Lower leg skin (tissue), 4 donors: ENCODE results near the gene SIGLECL1. TPM values are rescaled to one million over a fixed set of nuclear protein-coding genes. Genes with fewer than 3 reads are reported as not detected.

Source experiments
- DNase-seq, 2 donors: peaks; one replicate each; pipeline ENCODE4 v3.0.0-alpha.2; 2019; ENCODE audit warnings: low spot score in 2 of 2
- H3K4me3 ChIP-seq: fragments of 200-600 bp; sonication (generic); 2 replicates; pipeline ENCODE4 v1.5.1; 2017; ENCODE audit warnings: mild to moderate bottlenecking, low read depth; ENCODE audit not compliant: poor library complexity, severe bottlenecking
- POLR2A ChIP-seq, 2 donors: fragments of 450-650 bp; IDR thresholded peaks; one replicate each; pipeline ENCODE4 v1.6.1; 2016 to 2017; ENCODE audit warnings: antibody characterized with exemption in 2 of 2, mild to moderate bottlenecking in 1 of 2, moderate library complexity in 1 of 2
- WGBS, 2 donors: methylation state at CpG; one replicate each; pipeline ENCODE4 v1.1.5; 2018; 5-methylcytosine and 5-hydroxymethylcytosine counted together
- intact Hi-C: fragments of 100-400 bp; cut with DNase I; formaldehyde crosslinking; loops from one replicate; pipeline ENCODE4 v1.15.0; 2023; ENCODE audit warnings: low total_unique reads
- total RNA-seq, 4 donors: library from RNA; depleted of rRNA; stranded (reverse); fragments of >200 nt; gene quantifications; one replicate each; pipeline ENCODE4 v1.1.0, GENCODE V29; 2016
- TF ChIP-seq, protein P1 (sequence below), 3 donors: fragments of 450-650 bp; IDR thresholded peaks; one replicate each; pipeline ENCODE4 v1.5.1; 2016; ENCODE audit warnings: antibody characterized with exemption in 3 of 3, mild to moderate bottlenecking in 3 of 3, moderate library complexity in 2 of 3

The SIGLECL1 gene
- total RNA-seq, 4 donors from 2014 or later = not detected

DNA sequence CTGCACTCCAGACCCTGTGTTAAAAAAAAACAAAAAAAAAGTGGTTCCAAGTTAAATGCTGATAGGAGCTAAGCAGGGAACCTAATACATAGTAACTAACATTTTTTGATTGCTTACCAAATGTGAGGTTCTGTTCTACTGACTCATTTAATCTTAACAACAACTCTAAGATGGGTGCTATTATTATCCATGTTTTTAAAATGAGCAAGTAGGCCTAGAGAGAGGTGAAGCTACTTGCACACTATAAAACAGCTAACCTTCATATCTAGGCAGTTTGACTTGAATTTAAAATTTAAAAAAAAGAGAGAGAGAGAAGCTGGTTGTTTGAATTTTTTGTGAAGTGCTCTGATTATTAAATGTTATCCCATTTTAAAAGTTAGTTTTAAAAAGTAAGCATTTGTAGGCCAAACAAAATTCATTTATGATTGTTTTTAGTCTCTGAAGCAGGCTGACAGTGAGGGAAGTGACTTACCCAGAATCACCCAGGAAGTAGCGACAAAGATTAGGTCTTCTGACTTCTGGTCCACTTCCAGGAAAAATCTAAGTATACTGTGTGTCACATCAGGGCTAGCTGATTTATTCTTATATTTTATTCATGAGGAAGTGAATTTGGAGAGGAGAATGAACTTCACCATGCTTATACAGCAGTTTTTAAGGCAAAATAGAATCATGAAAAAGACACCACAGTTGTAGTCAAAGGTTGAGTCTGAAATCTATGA is 2.4 kb downstream of the SIGLECL1 start:
- H3K4me3 ChIP-seq = no peak overlapping the region
- no peak for DNase-seq
- no peak for TF ChIP-seq POLR2A (IDR thresholded peaks at IDR 0.05)
- TF ChIP-seq, protein P1, sequence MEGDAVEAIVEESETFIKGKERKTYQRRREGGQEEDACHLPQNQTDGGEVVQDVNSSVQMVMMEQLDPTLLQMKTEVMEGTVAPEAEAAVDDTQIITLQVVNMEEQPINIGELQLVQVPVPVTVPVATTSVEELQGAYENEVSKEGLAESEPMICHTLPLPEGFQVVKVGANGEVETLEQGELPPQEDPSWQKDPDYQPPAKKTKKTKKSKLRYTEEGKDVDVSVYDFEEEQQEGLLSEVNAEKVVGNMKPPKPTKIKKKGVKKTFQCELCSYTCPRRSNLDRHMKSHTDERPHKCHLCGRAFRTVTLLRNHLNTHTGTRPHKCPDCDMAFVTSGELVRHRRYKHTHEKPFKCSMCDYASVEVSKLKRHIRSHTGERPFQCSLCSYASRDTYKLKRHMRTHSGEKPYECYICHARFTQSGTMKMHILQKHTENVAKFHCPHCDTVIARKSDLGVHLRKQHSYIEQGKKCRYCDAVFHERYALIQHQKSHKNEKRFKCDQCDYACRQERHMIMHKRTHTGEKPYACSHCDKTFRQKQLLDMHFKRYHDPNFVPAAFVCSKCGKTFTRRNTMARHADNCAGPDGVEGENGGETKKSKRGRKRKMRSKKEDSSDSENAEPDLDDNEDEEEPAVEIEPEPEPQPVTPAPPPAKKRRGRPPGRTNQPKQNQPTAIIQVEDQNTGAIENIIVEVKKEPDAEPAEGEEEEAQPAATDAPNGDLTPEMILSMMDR (IDR thresholded peaks at IDR 0.05) = no peak
- WGBS, 2 donors = 81 to 83% methylated on average over 1 of the region's 1 CpG
- intact Hi-C loops = no loop called here

DNA sequence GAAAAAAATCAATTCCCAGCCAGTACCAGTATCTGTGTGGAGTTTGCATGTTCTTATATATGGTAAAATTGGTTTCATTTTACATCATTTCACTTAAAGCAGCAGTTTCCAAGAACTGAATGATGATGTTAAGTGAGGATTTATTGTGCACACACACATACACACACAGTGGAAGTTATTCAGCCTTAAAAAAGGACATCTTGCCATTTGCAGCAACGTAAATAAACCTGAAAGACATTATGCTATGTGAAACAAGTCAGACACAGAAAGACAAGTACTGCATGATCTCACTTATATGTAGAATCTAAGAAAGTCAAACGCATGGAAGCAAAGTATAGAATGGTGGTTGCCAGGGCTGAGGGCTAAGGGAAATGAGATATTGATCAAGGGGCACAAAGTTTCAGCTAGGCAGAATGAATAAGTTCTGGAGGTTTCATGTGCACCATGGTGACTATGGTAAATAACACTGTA is 5.3 kb downstream of the SIGLECL1 start:
- no peak for TF ChIP-seq POLR2A (IDR thresholded peaks at IDR 0.05)
- TF ChIP-seq, protein P1 (IDR thresholded peaks at IDR 0.05) = no peak
- WGBS, 2 donors = 55 to 60% methylated on average over 2 of the region's 2 CpGs
- intact Hi-C loops = no loop called here

DNA sequence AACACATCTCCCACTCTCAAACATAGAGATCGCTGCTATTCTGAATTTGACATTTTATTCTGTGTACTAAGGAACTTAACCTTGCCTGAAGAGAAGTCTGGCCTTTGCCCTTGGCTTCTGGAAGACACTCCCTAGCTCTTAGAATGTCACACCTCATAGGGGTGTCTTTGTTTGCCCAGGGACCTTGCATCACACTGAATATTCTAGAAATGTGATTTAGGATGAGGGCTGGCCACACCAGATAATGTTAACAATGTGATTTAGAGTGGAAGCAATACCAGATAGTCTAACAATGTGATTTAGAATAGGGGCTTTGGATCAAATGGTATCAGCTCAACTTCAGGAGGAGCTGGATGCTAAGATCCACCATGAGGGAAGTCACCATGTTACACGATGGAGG is 6.6 kb downstream of the SIGLECL1 start:
- TF ChIP-seq POLR2A (IDR thresholded peaks at IDR 0.05) = no peak
- TF ChIP-seq, protein P1 (IDR thresholded peaks at IDR 0.05) = no peak
- 73 to 78% methylated on average over 2 of the region's 2 CpGs for WGBS, 2 donors
- no peak overlapping the region for H3K4me3 ChIP-seq
- DNase-seq = no peak
- intact Hi-C loops = no loop called here

More for the DNA sequence above, 5.3 kb downstream of the SIGLECL1 start:
- no peak overlapping the region for H3K4me3 ChIP-seq
- no peak for DNase-seq

DNA sequence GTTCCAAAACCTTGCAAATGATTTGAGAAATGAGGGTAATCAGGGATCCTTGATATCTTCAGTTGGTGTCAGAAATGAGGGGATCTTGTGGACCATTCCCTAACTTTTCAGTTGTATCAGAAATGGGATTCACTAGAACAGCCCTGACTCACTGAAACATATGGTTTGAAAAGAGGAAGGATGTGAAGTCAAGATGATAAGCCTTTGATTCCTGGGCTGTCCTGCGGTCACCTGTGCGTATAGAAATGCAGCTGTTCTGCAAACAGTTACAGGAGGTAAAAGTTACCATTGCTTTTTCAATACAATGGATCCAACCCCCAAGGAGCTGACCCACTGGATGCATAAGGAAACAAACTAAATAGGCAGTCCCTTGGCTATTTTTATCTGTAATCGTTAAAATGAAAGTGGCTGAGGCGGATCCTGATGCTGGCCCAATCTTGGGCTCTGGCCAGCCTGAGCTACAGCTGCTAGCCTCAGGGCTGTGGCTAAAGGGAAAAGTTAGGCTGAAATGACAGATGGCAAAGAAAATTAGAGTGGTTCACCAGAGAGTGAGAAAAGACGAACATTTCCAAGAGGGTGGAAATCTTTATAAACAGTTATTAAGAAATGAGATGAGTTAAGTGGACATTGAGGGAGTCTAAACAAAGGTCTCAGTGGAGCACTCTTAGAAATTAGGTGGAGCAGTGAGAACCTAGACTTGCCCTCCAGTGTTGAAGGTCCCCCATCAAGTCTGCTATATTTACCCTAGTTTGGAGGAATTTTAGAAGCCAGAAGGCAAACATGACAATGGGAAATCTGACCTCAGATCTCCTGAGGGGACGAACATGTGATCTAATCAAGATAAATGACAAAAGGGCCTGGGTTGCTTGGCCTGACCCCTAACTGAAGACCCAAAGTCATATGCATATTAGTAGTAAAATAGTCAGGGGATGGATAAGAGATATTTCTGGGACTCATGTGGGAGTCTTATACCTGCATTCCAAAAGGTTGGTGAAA is 7.6 kb downstream of the SIGLECL1 start:
- no peak for DNase-seq
- intact Hi-C loops = no loop called here
- H3K4me3 ChIP-seq = no peak overlapping the region
- WGBS, 2 donors = 47 to 59% methylated on average over 6 of the region's 6 CpGs
- TF ChIP-seq, protein P1 (IDR thresholded peaks at IDR 0.05) = no peak
- no peak for TF ChIP-seq POLR2A (IDR thresholded peaks at IDR 0.05)

DNA sequence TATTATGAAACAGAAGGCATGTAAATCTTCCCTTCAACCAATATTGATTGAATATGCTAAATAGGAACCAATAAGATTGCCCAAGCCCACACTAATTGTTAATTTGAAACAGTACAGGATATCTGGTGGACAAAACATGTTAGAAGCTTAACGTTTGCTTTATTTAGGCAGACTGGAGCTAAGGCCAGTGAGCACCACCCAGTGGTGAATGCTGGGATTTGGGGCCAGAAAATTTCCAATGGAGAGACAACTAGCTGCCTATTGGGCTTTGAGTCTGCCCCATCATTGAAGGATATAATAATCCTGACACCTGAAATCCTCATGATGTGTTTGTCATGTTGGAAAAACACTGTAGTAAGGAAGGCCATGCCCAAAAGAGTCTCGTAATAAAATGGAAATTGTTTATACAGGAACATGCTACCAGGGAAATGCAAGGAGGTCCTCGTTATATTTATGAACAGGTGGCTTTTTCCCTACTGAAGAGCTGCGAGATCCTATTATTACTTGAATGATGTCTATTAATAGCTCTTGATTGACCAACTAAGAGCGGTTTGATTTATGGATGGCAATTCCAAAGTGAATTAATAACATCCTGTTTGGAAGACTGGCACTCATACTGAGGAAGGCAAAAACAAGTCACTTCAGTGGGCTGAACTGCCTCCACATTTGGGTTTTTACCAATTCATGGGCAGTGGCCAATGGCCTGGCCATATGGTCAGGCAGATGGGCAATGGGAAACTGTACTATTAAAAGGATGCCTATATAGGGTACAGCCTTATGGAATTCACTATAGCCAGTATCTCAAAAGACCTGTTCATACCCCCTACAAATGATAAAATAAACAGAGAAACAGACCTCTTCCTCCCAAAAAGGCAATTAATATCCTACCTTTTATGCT is 8.7 kb downstream of the SIGLECL1 start:
- TF ChIP-seq, protein P1 (IDR thresholded peaks at IDR 0.05) = no peak
- TF ChIP-seq POLR2A (IDR thresholded peaks at IDR 0.05) = no peak
- DNase-seq = peak in 1 of 2 donors; percentile 19
- H3K4me3 ChIP-seq = no peak overlapping the region
- 24 to 29% methylated on average over 5 of the region's 5 CpGs for WGBS, 2 donors
- intact Hi-C loops = no loop called here
